Astrocyte (in vitro differentiated cells and primary cell): ENCODE results near the gene UPF3A. TPM values are rescaled to one million over a fixed set of nuclear protein-coding genes. Genes with fewer than 3 reads are reported as not detected.

ENCODE experiments used
- DNase-seq: peaks from one replicate; pipeline ENCODE4 v3.0.0-alpha.2; 2010; ENCODE audit warnings: low read depth
- FAIRE-seq: peaks from 2 replicates; lab custom pipeline; 2011; peaks lifted over from hg19 to GRCh38; lab: Jason Lieb, UNC
- H2AFZ ChIP-seq: 2 replicates; pipeline ENCODE4 v1.6.0; 2012; ENCODE audit warnings: low read depth, low read length, inconsistent platforms
- H3K27ac ChIP-seq: 2 replicates; pipeline ENCODE4 v1.5.1; 2011; ENCODE audit warnings: low read depth, low read length, inconsistent platforms
- H3K27me3 ChIP-seq: 2 replicates; pipeline ENCODE4 v1.6.0; 2011; ENCODE audit warnings: low read length, inconsistent platforms; ENCODE audit not compliant: insufficient read depth
- H3K36me3 ChIP-seq: 2 replicates; pipeline ENCODE4 v1.5.1; 2011; ENCODE audit warnings: low read length, inconsistent platforms; ENCODE audit not compliant: insufficient read depth
- H3K4me1 ChIP-seq: 2 replicates; pipeline ENCODE4 v1.5.1; 2011; ENCODE audit warnings: low read length, inconsistent platforms; ENCODE audit not compliant: insufficient read depth
- H3K4me2 ChIP-seq: 2 replicates; pipeline ENCODE4 v1.6.0; 2012; ENCODE audit warnings: low read length, inconsistent platforms
- H3K4me3 ChIP-seq: 2 replicates; pipeline ENCODE4 v1.5.1; 2011; ENCODE audit warnings: low read depth, mild to moderate bottlenecking, low read length, inconsistent platforms; ENCODE audit not compliant: insufficient read depth
- H3K79me2 ChIP-seq: 2 replicates; pipeline ENCODE4 v1.6.0; 2012; ENCODE audit warnings: mild to moderate bottlenecking, low read length, inconsistent platforms; ENCODE audit not compliant: insufficient read depth
- H3K9ac ChIP-seq: 2 replicates; pipeline ENCODE4 v1.6.0; 2012; ENCODE audit warnings: mild to moderate bottlenecking, low read length, inconsistent platforms
- H3K9me3 ChIP-seq: 2 replicates; pipeline ENCODE4 v1.5.1; 2012; ENCODE audit warnings: low read depth, mild to moderate bottlenecking, low read length, inconsistent platforms; ENCODE audit not compliant: insufficient read depth
- H4K20me1 ChIP-seq: 2 replicates; pipeline ENCODE4 v1.6.0; 2012; ENCODE audit warnings: low read length, inconsistent platforms; ENCODE audit not compliant: insufficient read depth
- H3K27ac Mint-ChIP-seq: one replicate; pipeline ENCODE4 v1.8.0; 2021; ENCODE audit warnings: mild to moderate bottlenecking, mixed read lengths; ENCODE audit not compliant: unreplicated experiment
- H3K27me3 Mint-ChIP-seq: one replicate; pipeline ENCODE4 v1.8.0; 2021; ENCODE audit warnings: low read depth, mixed read lengths; ENCODE audit not compliant: unreplicated experiment
- H3K36me3 Mint-ChIP-seq: one replicate; pipeline ENCODE4 v1.8.0; 2021; ENCODE audit warnings: low read depth, mixed read lengths; ENCODE audit not compliant: unreplicated experiment
- H3K4me1 Mint-ChIP-seq: one replicate; pipeline ENCODE4 v1.8.0; 2021; ENCODE audit warnings: low read depth, mixed read lengths; ENCODE audit not compliant: unreplicated experiment
- H3K4me3 Mint-ChIP-seq: one replicate; pipeline ENCODE4 v1.8.0; 2021; ENCODE audit warnings: mild to moderate bottlenecking, moderate library complexity, mixed read lengths; ENCODE audit not compliant: unreplicated experiment
- H3K9me3 Mint-ChIP-seq: one replicate; pipeline ENCODE4 v1.8.0; 2021; ENCODE audit warnings: mild to moderate bottlenecking, mixed read lengths; ENCODE audit not compliant: unreplicated experiment
- EZH2 ChIP-seq: IDR thresholded peaks from 2 replicates; pipeline ENCODE4 v1.6.1; 2012; ENCODE audit warnings: mild to moderate bottlenecking, low read length, inconsistent platforms; ENCODE audit not compliant: insufficient read depth
- total RNA-seq: library from RNA; stranded (reverse); gene quantifications from 2 replicates; pipeline ENCODE4 v1.2.1, GENCODE V29; 2021
- TF ChIP-seq, protein P1 (sequence below): IDR thresholded peaks from 2 replicates; pipeline ENCODE4 v1.5.1; 2011; ENCODE audit warnings: low read depth, mild to moderate bottlenecking, inconsistent platforms, low read length, moderate library complexity; ENCODE audit not compliant: insufficient read depth

UPF3A gene
- total RNA-seq, 1 donor from 2014 or later: 44.8 TPM

GRCh38 chr13:114288157-114288591, 6.8 kb downstream of the UPF3A start:
- Histone ChIP-seq H3K27me3 (no peaks in the 10 kb centered on the region), H3K36me3 (peaks cover 10% of the 10 kb centered on the region), H3K4me1 (peaks cover 12% of the 10 kb centered on the region), H3K4me3 (no peak overlapping the region), H3K9ac (no peak overlapping the region), H3K79me2 (peaks cover 50% of the 10 kb centered on the region), H2AFZ (no peak overlapping the region), H3K9me3 (no peaks in the 10 kb centered on the region), H3K4me2 (no peak overlapping the region), H4K20me1 (peaks cover 25% of the 10 kb centered on the region), H3K27ac (no peak overlapping the region)
- Mint-ChIP-seq H3K9me3 (no peaks in the 10 kb centered on the region), H3K27me3 (no peaks in the 10 kb centered on the region), H3K4me1 (peaks cover 18% of the 10 kb centered on the region), H3K4me3 (no peak overlapping the region), H3K36me3 (peaks cover 20% of the 10 kb centered on the region), H3K27ac (no peak overlapping the region)
- DNase-seq (no peak), FAIRE-seq (no peak)
- no peak for TF ChIP-seq EZH2
- TF ChIP-seq, protein P1, sequence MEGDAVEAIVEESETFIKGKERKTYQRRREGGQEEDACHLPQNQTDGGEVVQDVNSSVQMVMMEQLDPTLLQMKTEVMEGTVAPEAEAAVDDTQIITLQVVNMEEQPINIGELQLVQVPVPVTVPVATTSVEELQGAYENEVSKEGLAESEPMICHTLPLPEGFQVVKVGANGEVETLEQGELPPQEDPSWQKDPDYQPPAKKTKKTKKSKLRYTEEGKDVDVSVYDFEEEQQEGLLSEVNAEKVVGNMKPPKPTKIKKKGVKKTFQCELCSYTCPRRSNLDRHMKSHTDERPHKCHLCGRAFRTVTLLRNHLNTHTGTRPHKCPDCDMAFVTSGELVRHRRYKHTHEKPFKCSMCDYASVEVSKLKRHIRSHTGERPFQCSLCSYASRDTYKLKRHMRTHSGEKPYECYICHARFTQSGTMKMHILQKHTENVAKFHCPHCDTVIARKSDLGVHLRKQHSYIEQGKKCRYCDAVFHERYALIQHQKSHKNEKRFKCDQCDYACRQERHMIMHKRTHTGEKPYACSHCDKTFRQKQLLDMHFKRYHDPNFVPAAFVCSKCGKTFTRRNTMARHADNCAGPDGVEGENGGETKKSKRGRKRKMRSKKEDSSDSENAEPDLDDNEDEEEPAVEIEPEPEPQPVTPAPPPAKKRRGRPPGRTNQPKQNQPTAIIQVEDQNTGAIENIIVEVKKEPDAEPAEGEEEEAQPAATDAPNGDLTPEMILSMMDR: no peak

DNA sequence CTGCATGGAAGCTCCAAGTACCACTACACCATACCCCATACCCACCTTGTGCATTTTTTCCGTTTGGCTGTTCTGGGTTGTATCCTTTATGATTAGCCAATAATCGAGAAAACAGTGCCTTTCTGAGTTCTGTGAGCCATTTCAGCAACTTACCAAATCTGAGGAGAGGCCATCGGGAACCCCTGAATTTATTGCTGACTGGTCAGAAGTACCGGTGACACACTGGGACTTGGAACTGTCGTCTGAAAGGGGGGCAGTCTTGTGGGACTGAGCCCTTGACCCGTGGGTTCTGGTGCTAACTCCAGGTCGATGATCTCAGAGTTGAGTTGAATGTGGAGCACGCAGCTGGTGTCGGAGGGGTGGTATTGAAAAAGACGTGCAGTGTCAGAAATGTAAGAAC, 15.0 kb downstream of the UPF3A start:
- FAIRE-seq (no peak), DNase-seq (no peak)
- peaks cover 26% of the 10 kb centered on the region for H3K36me3 ChIP-seq
- H3K4me3 ChIP-seq: no peak overlapping the region
- H3K9ac ChIP-seq: no peak overlapping the region
- H3K4me2 ChIP-seq: no peak overlapping the region
- no peaks in the 10 kb centered on the region for H3K9me3 Mint-ChIP-seq
- H3K27me3 Mint-ChIP-seq: no peaks in the 10 kb centered on the region
- no peak overlapping the region for H3K27ac ChIP-seq
- H3K27ac Mint-ChIP-seq: no peak overlapping the region
- peaks cover 2% of the 10 kb centered on the region for H3K4me1 ChIP-seq
- no peak overlapping the region for H3K4me3 Mint-ChIP-seq
- H3K36me3 Mint-ChIP-seq: peaks cover 14% of the 10 kb centered on the region
- no peaks in the 10 kb centered on the region for H3K4me1 Mint-ChIP-seq
- no peak overlapping the region for H2AFZ ChIP-seq
- H3K79me2 ChIP-seq: peaks cover 24% of the 10 kb centered on the region
- peaks cover 22% of the 10 kb centered on the region for H4K20me1 ChIP-seq
- H3K27me3 ChIP-seq: no peaks in the 10 kb centered on the region
- TF ChIP-seq, protein P1: no peak
- TF ChIP-seq EZH2: no peak
- H3K9me3 ChIP-seq: no peaks in the 10 kb centered on the region

DNA sequence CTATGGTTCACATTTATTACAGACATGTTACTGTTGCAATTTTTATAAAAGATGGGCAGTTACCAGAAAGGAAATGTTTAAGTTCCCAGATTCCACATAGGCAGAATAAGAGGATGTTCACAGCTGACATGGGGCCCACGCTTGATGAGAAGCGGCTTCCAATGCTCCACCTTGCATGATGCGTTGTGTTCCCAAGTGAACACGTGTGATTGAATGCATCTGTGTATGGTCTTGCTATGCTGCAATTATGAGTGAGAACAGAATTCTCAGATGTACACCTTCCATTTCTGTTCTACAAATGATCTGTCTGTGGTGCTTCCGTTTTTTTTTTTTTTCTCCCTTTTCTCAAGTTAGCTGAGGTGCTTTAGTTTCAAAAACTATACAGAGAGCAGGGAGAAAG, 15.5 kb downstream of the UPF3A start:
- DNase-seq (no peak), FAIRE-seq (no peak)
- no peak overlapping the region for H3K9ac ChIP-seq
- peaks cover 2% of the 10 kb centered on the region for H3K4me1 ChIP-seq
- peaks cover 22% of the 10 kb centered on the region for H4K20me1 ChIP-seq
- no peaks in the 10 kb centered on the region for H3K9me3 Mint-ChIP-seq
- H3K79me2 ChIP-seq: peaks cover 24% of the 10 kb centered on the region
- no peak overlapping the region for H3K27ac ChIP-seq
- no peaks in the 10 kb centered on the region for H3K4me1 Mint-ChIP-seq
- TF ChIP-seq, protein P1: no peak
- TF ChIP-seq EZH2: no peak
- H3K36me3 Mint-ChIP-seq: peaks cover 14% of the 10 kb centered on the region
- no peaks in the 10 kb centered on the region for H3K27me3 ChIP-seq
- H3K4me3 ChIP-seq: no peak overlapping the region
- H2AFZ ChIP-seq: no peak overlapping the region
- H3K27ac Mint-ChIP-seq: no peak overlapping the region
- H3K36me3 ChIP-seq: peaks cover 25% of the 10 kb centered on the region
- H3K9me3 ChIP-seq: no peaks in the 10 kb centered on the region
- H3K4me2 ChIP-seq: no peak overlapping the region
- H3K27me3 Mint-ChIP-seq: no peaks in the 10 kb centered on the region
- H3K4me3 Mint-ChIP-seq: no peak overlapping the region
